Measurements from ENCODE around the gene PPIG.
"Not testable (repeated sequence)": the region's sequence is repeated elsewhere in the genome, so short reads cannot be mapped to it uniquely, and the experiment has no call there.

PPIG gene

DNA sequence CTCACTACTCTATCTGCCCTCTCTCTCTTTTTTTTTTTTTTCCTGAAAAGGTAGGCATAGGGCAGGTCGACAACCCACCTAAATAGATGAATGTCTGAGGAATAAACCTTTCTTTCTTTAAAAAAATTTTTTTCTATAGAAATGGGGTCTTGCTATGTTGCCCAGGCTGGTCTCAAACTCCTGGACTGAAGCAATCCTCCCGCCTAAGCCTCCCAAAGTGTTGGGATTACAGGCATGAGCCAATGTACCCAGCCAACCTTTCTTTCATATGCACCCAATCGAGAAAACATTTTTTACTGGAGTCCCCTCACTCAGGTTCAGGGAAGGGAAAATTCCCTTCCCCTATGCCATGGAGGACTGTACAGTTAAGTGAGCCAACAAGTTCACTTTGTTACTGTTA is 79.1 kb downstream of the PPIG start:
- DNase-seq (ENCODE audit: low read depth in 3 of 3) = no peak

DNA sequence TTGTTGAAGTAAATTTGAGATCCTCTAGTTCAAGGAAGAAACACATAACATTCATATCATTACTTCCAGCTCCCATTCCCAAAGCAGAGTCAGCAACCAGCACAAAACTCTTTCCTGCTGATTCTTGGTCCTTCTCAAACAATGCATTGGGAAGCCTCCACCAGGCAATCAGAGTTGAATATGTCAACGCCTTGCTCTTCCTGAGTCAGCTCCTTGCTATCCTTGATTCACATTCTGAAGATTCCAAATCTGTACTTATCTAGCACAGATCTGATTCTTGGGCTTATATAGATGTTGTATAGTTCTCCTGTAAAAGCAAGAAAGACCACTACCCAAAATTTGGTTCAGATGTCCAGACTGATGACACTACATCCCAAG is 80.4 kb downstream of the PPIG start:
- no peak for DNase-seq (ENCODE audit: low read depth in 3 of 3)

- DNase-seq (ENCODE audit: low read depth in 3 of 3) = no peak
Observed at GRCh38 chr2:169664978-169665930, 81.1 kb downstream of the PPIG start.

- DNase-seq (ENCODE audit: low read depth in 3 of 3) = no peak
Observed at GRCh38 chr2:169667583-169667982, 83.4 kb downstream of the PPIG start.

- no peak for DNase-seq (ENCODE audit: low read depth in 3 of 3)
Observed at GRCh38 chr2:169670215-169670651, 86.1 kb downstream of the PPIG start.

GRCh38 chr2:169670937-169671336 is 86.8 kb downstream of the PPIG start:
- no peak for DNase-seq (ENCODE audit: low read depth in 3 of 3)

- no peak for DNase-seq (ENCODE audit: low read depth in 3 of 3)
Observed at GRCh38 chr2:169672406-169672805, 88.3 kb downstream of the PPIG start.

DNA sequence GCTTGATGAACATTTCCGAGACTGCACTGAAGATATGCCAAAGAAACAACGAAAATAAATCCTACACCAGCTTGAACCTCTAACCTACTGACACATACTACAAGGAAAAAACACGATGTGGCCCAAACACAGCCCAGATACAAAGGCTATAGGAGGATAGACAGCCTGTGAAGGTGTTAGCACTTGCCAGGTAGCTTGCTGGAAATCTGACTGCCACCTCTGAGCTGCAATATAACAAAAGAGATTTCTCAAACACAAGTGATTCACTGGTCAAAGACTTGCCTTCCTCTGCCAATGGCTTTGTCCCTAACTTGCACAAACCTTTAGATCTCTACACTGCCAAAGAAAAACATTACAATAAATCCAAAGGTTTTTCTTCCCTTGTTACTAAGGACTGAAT is 89.0 kb downstream of the PPIG start:
- no peak for DNase-seq (ENCODE audit: low read depth in 3 of 3)

DNA sequence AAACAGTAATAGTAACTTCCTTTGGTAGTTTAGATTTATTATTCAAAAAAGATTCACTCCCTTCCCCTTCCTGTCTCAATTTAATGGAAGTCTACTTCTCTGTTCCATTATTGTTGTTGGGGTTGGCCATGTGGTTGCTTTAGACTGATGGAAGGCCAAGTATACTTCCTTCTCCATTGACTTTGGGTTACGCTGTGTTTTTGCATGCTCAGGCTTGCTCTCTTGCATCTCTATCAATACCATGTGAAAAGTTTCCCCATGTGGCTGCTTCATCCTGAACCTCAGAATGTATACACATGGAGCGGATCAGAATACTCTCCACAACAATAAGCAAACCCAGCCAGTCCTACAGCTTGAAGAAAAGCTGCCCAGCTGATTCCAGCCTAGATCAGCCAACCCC is 89.8 kb downstream of the PPIG start:
- no peak for DNase-seq (ENCODE audit: low read depth in 3 of 3)

GRCh38 chr2:169676357-169676756 is 92.2 kb downstream of the PPIG start:
- DNase-seq (ENCODE audit: low read depth in 3 of 3) = no peak

DNA sequence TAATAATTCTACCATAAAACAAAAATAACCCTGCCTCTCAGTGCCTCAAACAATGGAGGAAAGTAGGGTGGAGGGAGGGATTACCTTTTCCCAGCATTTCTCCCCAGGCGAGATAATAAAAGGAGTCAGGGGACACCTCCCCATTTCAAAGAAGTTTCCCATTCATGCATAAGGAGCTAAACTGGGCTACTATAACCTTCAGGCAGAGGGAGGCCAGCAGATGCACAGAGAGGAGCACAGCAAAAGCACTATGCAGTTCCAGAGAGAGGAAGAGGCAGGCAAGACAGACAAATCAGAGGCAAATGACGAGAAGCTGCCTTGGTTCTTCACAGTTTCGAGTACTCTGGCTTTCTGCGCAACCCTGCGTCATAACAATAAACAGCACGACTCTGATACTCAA is 92.7 kb downstream of the PPIG start:
- no peak for DNase-seq (ENCODE audit: low read depth in 3 of 3)

DNA sequence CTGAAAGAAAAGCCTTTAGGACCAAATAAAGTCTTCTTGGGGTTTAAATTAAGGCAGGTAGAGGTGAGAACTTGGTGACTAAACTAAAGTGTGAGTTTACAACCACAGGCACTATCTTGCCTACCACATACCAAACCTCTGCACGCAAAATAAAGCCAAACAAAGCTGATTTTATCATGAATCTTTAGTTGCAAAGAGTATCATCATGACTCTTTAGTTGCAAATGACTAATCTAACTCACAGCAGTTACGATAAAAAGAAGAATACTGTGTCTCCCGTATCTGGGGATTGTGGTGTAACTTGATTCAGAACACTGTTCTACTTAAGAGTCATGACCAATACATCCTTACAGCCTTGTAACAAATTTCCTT is 98.9 kb downstream of the PPIG start:
- DNase-seq (ENCODE audit: low read depth in 3 of 3) = no peak

GRCh38 chr2:169683425-169684134 is 99.4 kb downstream of the PPIG start:
- DNase-seq (ENCODE audit: low read depth in 3 of 3) = no peak

- no peak for DNase-seq (ENCODE audit: low read depth in 3 of 3)
Observed at GRCh38 chr2:169684135-169684565, 100.0 kb downstream of the PPIG start.

- not testable (repeated sequence) for DNase-seq (ENCODE audit: low read depth in 3 of 3)
Observed at GRCh38 chr2:169684712-169685111, 100.6 kb downstream of the PPIG start.

GRCh38 chr2:169686825-169687224 is 102.7 kb downstream of the PPIG start:
- not testable (repeated sequence) for DNase-seq (ENCODE audit: low read depth in 3 of 3)

DNA sequence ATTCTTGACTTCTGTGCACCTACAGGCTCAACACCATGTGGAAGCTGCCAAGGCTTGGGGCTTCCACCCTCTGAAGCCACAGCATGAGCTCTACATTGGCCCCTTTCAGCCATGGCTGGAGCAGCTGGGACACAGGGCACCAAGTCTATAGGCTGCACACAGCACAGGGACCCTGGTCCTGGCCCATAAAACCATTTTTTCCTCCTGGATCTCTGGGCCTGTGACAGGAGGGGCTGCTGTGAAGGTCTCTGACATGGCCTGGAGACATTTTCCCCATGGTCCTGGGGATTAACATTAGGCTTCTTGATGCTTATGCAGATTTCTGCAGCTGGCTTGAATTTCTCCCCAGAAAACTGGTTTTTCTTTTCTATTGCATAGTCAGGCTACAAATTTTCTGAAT is 103.8 kb downstream of the PPIG start:
- DNase-seq (ENCODE audit: low read depth in 3 of 3) = not testable (repeated sequence)

- no peak for DNase-seq (ENCODE audit: low read depth in 3 of 3)
Observed at GRCh38 chr2:169690958-169691357, 106.8 kb downstream of the PPIG start.
